NCI-H1930 (cell line): ENCODE data around the gene THAP12.

Source experiments
- DNase-seq, 2 experiments: peaks; one replicate each; lab custom pipeline; 2025; lab: John Stamatoyannopoulos, UW

THAP12 gene

GRCh38 chr11:76380159-76380976 is 564 bp downstream of the THAP12 start:
- DNase-seq, result peak in 1 of 2 experiments; percentile 23

- no peak for DNase-seq
Measured at GRCh38 chr11:76379807-76380158, 1.1 kb downstream of the THAP12 start.

GRCh38 chr11:76376746-76377558 is 4.0 kb downstream of the THAP12 start:
- no peak for DNase-seq

DNA sequence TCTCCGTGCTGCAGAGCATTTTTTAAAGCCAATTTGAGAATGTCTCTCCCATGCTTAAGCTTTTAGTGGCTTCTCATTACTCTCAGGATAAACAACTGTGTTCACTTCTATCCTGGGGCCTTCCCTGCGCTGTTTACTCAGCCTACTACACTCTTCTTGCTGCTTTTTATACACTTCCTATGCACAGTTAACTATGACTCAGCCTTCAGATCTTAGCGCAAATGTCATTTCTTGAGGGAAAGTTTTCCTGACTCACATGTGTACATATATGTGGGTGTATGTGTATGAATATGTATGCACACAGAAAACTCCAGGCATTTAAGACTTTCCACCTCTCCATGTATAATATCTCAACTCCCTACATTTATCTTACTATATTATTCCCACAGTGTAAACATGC is 9.8 kb downstream of the THAP12 start:
- no peak for DNase-seq

DNA sequence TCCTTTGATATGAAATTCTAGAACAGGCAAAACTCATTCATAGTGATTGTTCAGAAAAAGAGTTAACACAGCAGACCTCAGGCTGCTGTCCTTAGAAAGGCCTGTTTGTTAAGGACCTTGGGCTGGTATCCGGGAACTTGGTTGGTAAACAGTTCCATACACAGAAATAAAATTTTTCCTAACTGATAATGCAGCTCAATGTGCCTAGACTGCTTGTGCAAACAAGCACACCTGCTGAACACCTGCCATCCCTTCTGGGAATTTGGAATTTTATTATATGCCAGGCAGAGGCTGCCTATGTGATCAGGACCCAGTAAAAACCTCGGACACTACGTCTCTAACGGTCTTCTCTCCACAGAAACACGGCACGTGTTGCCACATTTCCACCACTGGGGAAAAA is 11.5 kb downstream of the THAP12 start:
- peak in 1 of 2 experiments; percentile 23 for DNase-seq

DNA sequence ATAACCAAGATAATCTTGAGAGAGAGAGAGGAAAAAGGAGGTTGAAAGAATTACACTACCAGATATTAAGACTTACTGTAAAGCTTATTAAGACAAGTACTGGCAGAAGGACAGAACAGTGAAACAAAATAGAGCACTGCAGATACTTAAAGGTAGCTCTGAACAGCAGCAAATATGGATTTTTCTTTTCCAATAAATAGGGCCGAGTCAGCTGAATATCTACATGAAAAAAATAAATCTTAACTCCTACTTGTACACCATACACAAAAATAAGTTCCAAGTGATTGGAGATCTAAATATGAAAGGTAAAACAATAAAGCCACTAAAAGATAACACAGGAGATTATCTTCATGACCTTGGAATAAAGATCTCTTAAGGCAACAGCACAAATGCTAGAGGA is 12.4 kb downstream of the THAP12 start:
- DNase-seq, result no peak

- DNase-seq, result no peak
Measured at GRCh38 chr11:76365038-76365679, 15.8 kb downstream of the THAP12 start.

DNA sequence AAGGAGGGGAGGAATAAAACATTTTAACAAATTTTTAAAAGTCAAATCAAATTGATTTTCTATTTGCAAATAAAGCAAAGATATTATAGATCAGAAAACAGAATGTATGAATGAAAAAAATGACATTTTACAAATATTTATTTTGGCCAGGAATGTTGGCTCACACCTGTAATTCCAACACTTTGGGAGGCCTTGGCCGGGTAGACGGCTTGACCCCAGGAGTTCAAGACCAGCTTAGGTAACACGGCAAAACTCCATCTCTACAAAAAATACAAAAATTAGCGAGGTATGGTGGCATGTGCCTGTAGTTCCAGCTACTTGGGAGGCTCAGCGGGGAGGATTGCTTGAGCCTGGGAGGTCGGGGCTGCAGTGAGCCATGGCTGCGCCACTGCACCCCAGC is 18.2 kb downstream of the THAP12 start:
- no peak for DNase-seq

DNA sequence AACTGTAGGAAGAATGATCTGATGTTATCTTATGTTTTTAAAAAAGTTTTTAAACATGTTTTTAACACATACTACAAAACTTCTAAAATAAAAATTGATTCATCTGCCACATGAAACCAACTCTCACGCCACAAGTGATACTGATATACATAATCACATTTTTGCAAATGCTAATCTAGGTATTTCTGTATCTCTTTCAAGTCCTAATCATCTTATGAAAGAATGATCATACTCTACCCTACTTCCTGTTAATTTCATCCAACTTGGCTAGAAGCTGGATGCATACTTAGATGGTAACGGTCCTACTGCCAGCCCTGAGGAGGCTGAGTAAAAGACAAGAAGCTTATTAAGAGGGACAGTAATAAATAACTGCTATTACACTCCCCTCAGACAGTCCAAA is 19.2 kb downstream of the THAP12 start:
- no peak for DNase-seq

GRCh38 chr11:76361374-76361773 is 19.6 kb downstream of the THAP12 start:
- no peak for DNase-seq

DNA sequence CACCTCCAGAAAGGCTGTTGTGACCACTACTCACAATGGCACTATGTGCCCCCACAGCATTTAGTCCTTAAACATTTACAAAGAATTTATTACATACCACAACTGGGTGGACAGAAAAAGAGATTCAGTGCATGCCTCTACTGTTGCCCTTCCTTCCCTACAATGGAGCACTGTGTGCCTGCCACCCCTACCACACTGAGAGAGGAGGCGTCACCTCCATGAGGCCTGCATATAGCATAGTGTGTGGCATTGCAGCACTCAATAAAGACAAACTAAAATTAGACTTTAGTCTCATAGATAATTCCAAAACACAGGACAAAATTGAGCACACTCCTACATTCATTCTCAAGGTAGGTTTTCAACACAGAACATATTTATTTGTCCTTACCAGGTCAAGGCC is 25.8 kb downstream of the THAP12 start:
- DNase-seq, result no peak

DNA sequence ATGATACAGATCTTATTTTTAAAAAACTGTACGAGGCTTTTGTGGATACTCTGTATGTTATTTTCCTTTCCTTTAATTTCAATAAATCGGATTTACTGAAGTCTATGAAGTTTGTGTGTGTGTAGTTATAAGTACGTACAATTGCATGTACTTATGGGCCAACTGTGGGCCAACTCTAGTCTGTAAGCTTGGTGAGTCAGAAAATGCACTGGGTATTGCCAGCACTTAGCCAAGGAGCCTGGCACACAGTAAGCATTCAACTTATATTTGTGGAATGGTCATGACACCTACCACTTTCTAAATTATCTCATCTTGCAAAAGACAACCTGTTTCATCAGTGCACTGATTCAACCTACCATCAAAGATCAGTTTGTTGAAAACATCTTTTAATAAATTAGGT is 32.6 kb downstream of the THAP12 start:
- no peak for DNase-seq

- no peak for DNase-seq
Measured at GRCh38 chr11:76347466-76347865, 33.5 kb downstream of the THAP12 start.

DNA sequence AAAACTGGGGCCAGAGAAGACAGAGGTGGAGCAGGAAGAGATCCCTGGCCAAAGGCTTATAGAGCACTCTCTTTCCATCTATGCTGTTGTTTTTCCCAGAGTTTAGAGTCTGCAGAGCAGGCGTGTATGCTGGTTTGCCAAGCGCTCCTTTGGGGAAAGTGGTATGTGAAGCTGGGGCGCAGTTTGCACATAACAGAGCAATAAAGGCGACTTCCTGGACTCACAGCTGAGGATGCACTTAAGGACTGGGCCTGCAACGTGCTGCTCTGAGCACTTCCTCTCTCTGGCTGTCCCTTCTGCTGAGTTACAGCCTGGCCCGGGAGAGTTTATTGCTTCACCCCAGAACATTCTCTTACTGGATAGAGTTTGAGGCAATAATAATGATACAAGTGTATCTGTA is 41.7 kb downstream of the THAP12 start:
- no peak for DNase-seq

DNA sequence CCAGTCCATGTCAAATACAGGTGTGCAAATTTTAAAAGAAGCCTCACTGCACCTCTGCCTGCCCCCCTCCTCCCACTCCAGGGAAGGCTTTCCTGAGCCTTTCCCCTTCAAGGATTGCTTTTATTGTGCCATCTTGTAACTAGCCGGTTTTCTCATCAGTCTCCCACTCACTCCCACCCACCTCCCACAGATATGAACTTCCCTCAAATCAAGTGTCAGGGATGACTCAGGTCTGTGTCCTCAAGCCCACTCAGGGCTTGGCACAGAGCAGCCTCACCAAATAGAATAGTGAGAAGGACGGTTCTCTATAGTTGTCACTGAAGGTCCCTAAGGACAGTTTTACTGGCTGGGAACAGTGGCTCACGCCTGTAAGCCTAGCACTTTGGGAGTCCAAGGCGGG is 43.0 kb downstream of the THAP12 start:
- no peak for DNase-seq

- no peak for DNase-seq
Measured at GRCh38 chr11:76337469-76337868, 43.5 kb downstream of the THAP12 start.

DNA sequence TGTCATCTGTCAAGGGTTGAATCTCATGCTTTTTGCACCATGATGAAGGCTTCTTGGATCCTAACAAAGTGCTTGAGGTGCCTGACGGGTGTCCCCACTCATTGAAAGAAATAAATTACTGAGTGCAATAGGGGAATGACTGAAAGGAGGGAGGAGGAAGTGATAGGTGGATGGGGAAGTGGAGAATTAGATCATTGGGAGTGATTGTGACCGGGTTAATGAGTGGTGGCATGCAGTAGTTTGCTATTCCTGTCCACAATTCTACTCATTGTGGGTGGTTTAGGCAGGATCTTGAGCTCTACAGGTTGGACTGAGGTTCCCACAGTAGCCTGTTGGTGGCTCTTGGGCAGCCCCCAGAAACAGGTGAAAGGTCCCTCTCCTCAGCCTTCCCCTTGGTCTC is 44.3 kb downstream of the THAP12 start:
- no peak for DNase-seq

GRCh38 chr11:76335842-76336241 is 45.1 kb downstream of the THAP12 start:
- no peak for DNase-seq

DNA sequence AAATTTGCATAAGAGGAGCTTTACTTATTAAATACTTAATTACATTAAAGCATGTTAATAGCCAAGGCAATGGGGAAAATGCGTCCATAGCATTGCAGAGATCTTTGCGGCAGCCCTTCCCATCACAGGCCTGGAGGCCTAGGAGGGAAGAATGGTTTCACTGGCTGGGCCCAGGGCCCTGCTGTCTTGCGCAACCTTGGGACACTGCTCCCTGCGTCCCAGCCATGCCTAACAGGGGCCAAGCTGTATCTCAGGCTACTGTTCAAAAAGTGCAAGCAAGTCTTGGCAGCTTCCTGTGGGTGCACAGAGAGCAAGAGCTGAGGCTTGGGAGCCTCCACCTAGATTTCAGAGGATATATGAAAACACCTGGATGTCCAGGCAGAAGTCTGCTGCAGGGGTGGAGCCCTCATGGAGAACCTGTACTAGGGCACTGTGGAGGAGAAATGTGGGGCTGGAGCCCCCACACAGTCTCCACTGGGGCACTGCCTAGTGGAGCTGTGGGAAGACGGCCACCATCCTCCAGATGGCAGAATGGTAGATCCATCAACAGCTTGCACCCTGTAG is 46.0 kb downstream of the THAP12 start:
- no peak for DNase-seq

GRCh38 chr11:76330651-76331050 is 50.3 kb downstream of the THAP12 start:
- DNase-seq, result no peak

- DNase-seq, result no peak
Measured at GRCh38 chr11:76329983-76330382, 50.9 kb downstream of the THAP12 start.

DNA sequence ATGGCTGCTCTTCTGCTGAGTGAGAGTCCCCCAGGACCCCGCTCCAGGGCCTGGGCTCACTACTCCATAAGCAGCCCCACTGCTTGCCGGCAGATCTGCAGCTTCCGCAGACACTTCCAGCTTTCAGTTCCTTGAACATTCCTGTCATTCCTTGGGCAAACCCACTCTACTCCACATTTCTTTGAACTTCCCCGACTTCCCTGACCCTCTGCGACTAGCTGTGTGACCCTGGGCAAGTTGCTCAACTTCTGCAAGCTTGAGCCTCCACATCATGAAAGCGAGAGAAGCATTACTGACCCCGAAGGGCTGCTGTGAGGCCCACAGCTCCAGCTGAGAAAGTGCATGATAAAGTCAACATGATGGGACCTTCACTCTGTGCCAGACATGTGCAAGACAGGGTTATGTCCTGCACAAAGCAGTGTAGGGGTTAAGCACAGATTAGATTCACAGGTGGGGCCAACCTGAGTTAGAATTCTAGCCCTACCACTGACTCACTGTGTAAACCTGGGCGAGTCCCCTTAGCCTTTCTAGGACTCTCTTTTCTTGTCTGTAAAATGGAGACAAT is 51.8 kb downstream of the THAP12 start:
- no peak for DNase-seq
